Measurements from ENCODE around the gene CRB1. TPM values are rescaled to one million over a fixed set of nuclear protein-coding genes. Genes with fewer than 3 reads are reported as not detected.

Gene CRB1
- polyA plus RNA-seq, 1 donor (not counting 4 experiments of a cell fraction or from before 2014, with no cell fraction given) = 0.04 TPM

GRCh38 chr1:197306381-197307062, 38.5 kb downstream of the CRB1 start:
- Histone ChIP-seq H3K27me3 (ENCODE audit: control insufficient read depth, extremely low read depth, insufficient read depth, low read length) (no peaks in the 10 kb centered on the region), H3K27ac (ENCODE audit: control insufficient read depth, insufficient read depth, low read length) (no peak overlapping the region), H3K9me1 (ENCODE audit: control insufficient read depth, extremely low read depth, insufficient read depth, low read length) (no peaks in the 10 kb centered on the region), H3K79me2 (ENCODE audit: control insufficient read depth, insufficient read depth, low read length) (no peaks in the 10 kb centered on the region), H3K9me3 (ENCODE audit: control insufficient read depth, low read depth, low read length) (no peaks in the 10 kb centered on the region), H3K4me2 (ENCODE audit: control insufficient read depth, extremely low read depth, insufficient read depth, low read depth, low read length) (no peak overlapping the region), H4K20me1 (ENCODE audit: control insufficient read depth, extremely low read depth, insufficient read depth, low read length) (no peaks in the 10 kb centered on the region), H3K9ac (ENCODE audit: control insufficient read depth, extremely low read depth, insufficient read depth, low read length) (no peak overlapping the region), H2AFZ (ENCODE audit: control insufficient read depth, low read length) (no peak overlapping the region), H3K4me1 (ENCODE audit: control insufficient read depth, extremely low read depth, insufficient read depth, low read length) (no peaks in the 10 kb centered on the region), H3K36me3 (ENCODE audit: control insufficient read depth in 2 of 2, extremely low read depth in 1 of 2, insufficient read depth in 2 of 2, low read length in 2 of 2) (no peaks in the 10 kb centered on the region), H3K4me3 (ENCODE audit: control insufficient read depth in 2 of 3, extremely low read depth in 1 of 3, insufficient read depth in 2 of 3, low read depth in 1 of 3, low read length in 3 of 3) (no peak overlapping the region)
- DNase-seq (ENCODE audit: low read depth, low spot score) = no peak
- dilution Hi-C loops (cut with MboI; ENCODE audit: extremely low pct_ligation_motif_present, low sequenced_read_pairs) = no loop called here
- TF ChIP-seq CTCF (optimal IDR thresholded peaks at IDR 0.05 in 1 of 3, IDR thresholded peaks at IDR 0.05 in 1 of 3, conservative IDR thresholded peaks at IDR 0.05 in 1 of 3; ENCODE audit: extremely low read depth in 1 of 3, insufficient read depth in 2 of 3, low read length in 3 of 3) (no peak), EZH2 (IDR thresholded peaks at IDR 0.05; ENCODE audit: low read length) (no peak)
- FAIRE-seq = no peak

- H3K9me3 ChIP-seq (ENCODE audit: control insufficient read depth, low read depth, low read length) = no peaks in the 10 kb centered on the region
- H3K9ac ChIP-seq (ENCODE audit: control insufficient read depth, extremely low read depth, insufficient read depth, low read length) = no peak overlapping the region
- H3K4me3 ChIP-seq (ENCODE audit: control insufficient read depth in 2 of 3, extremely low read depth in 1 of 3, insufficient read depth in 2 of 3, low read depth in 1 of 3, low read length in 3 of 3) = no peak overlapping the region
- H2AFZ ChIP-seq (ENCODE audit: control insufficient read depth, low read length) = no peak overlapping the region
- H4K20me1 ChIP-seq (ENCODE audit: control insufficient read depth, extremely low read depth, insufficient read depth, low read length) = no peaks in the 10 kb centered on the region
- no peaks in the 10 kb centered on the region for H3K79me2 ChIP-seq (ENCODE audit: control insufficient read depth, insufficient read depth, low read length)
- H3K36me3 ChIP-seq (ENCODE audit: control insufficient read depth in 2 of 2, extremely low read depth in 1 of 2, insufficient read depth in 2 of 2, low read length in 2 of 2) = no peaks in the 10 kb centered on the region
- no peak overlapping the region for H3K4me2 ChIP-seq (ENCODE audit: control insufficient read depth, extremely low read depth, insufficient read depth, low read depth, low read length)
- no peaks in the 10 kb centered on the region for H3K9me1 ChIP-seq (ENCODE audit: control insufficient read depth, extremely low read depth, insufficient read depth, low read length)
- TF ChIP-seq EZH2 (IDR thresholded peaks at IDR 0.05; ENCODE audit: low read length) = no peak
- TF ChIP-seq CTCF (optimal IDR thresholded peaks at IDR 0.05 in 1 of 3, IDR thresholded peaks at IDR 0.05 in 1 of 3, conservative IDR thresholded peaks at IDR 0.05 in 1 of 3; ENCODE audit: extremely low read depth in 1 of 3, insufficient read depth in 2 of 3, low read length in 3 of 3) = no peak
- FAIRE-seq (no peak), DNase-seq (ENCODE audit: low read depth, low spot score) (no peak)
- H3K27ac ChIP-seq (ENCODE audit: control insufficient read depth, insufficient read depth, low read length) = no peak overlapping the region
- H3K27me3 ChIP-seq (ENCODE audit: control insufficient read depth, extremely low read depth, insufficient read depth, low read length) = no peaks in the 10 kb centered on the region
- dilution Hi-C loops (cut with MboI; ENCODE audit: extremely low pct_ligation_motif_present, low sequenced_read_pairs) = no loop called here
- no peaks in the 10 kb centered on the region for H3K4me1 ChIP-seq (ENCODE audit: control insufficient read depth, extremely low read depth, insufficient read depth, low read length)
Observed at GRCh38 chr1:197307136-197307535, 39.1 kb downstream of the CRB1 start.

All from keratinocyte (primary cell).